Endodermal cell (in vitro differentiated cells): ENCODE measurements around the gene ARHGEF10L. TPM values are rescaled to one million over a fixed set of nuclear protein-coding genes. Genes with fewer than 3 reads are reported as not detected.
"Not testable (repeated sequence)": the region's sequence is repeated elsewhere in the genome, so short reads cannot be mapped to it uniquely, and the experiment has no call there.

Experiments
- DNase-seq: peaks from one replicate; pipeline ENCODE4 v3.0.0-alpha.2; 2017
- H3K27ac ChIP-seq: 2 replicates; pipeline ENCODE4 v1.5.1; 2013; ENCODE audit warnings: mild to moderate bottlenecking, low read depth, low read length, moderate library complexity
- H3K27me3 ChIP-seq: 2 replicates; pipeline ENCODE4 v1.6.1; 2013; ENCODE audit warnings: mild to moderate bottlenecking, low read length, moderate library complexity; ENCODE audit not compliant: insufficient read depth, control insufficient read depth, poor library complexity, severe bottlenecking
- H3K36me3 ChIP-seq: 2 replicates; pipeline ENCODE4 v1.7.0; 2013; ENCODE audit warnings: mild to moderate bottlenecking, low read length, moderate library complexity; ENCODE audit not compliant: control insufficient read depth, insufficient read depth
- H3K4me1 ChIP-seq: one replicate; pipeline ENCODE4 v1.7.0; 2013; ENCODE audit warnings: low read length; ENCODE audit not compliant: control insufficient read depth, insufficient read depth
- H3K4me3 ChIP-seq: 2 replicates; pipeline ENCODE4 v1.5.1; 2013; ENCODE audit warnings: mild to moderate bottlenecking, low read length, moderate library complexity
- H3K9ac ChIP-seq: 2 replicates; pipeline ENCODE4 v1.6.1; 2013; ENCODE audit warnings: mild to moderate bottlenecking, low read length, moderate library complexity; ENCODE audit not compliant: poor library complexity, severe bottlenecking; ENCODE audit errors: extremely low read depth
- H3K9me3 ChIP-seq: 2 replicates; pipeline ENCODE4 v1.6.1; 2013; ENCODE audit warnings: mild to moderate bottlenecking, low read length, moderate library complexity; ENCODE audit not compliant: control insufficient read depth
- H3K27ac Mint-ChIP-seq: 2 replicates; pipeline ENCODE4 v1.8.0; 2020; ENCODE audit warnings: mixed read lengths
- H3K27me3 Mint-ChIP-seq: 2 replicates; pipeline ENCODE4 v1.8.0; 2021; ENCODE audit warnings: mild to moderate bottlenecking, mixed read lengths; ENCODE audit not compliant: insufficient read depth
- H3K36me3 Mint-ChIP-seq: 2 replicates; pipeline ENCODE4 v1.8.0; 2020; ENCODE audit warnings: low read depth, mixed read lengths
- H3K4me1 Mint-ChIP-seq: 2 replicates; pipeline ENCODE4 v1.8.0; 2020; ENCODE audit warnings: mixed read lengths
- H3K4me3 Mint-ChIP-seq: 2 replicates; pipeline ENCODE4 v1.8.0; 2020; ENCODE audit warnings: mild to moderate bottlenecking, moderate library complexity, mixed read lengths
- H3K9me3 Mint-ChIP-seq: 2 replicates; pipeline ENCODE4 v1.8.0; 2020; ENCODE audit warnings: mild to moderate bottlenecking, mixed read lengths
- WGBS, 2 experiments: methylation state at CpG; one replicate each; pipeline versions ENCODE4 v1.1.5 to v1.1.7; 2013; ENCODE audit warnings: missing lambda C conversion rate in 2 of 2, mixed read lengths in 1 of 2; ENCODE audit not compliant: insufficient coverage in 1 of 2, insufficient read length in 1 of 2; 5-methylcytosine and 5-hydroxymethylcytosine counted together
- total RNA-seq, 2 donors: library from RNA; stranded (reverse); fragmentation: NEBNext Ultra II Directional in 1 of 2; extraction: Animal tissue kit (Norgen Biotek cat#: 25700) in 1 of 2; gene quantifications; 2 replicates in 1 of 2; 3 replicates in 1 of 2; pipeline ENCODE4 v1.2.1, GENCODE V29; 2021
- TF ChIP-seq, protein P1 (sequence below): fragments of 200-600 bp; sonication (generic); conservative IDR thresholded peaks from 2 replicates; pipeline ENCODE4 v1.5.0; 2021; ENCODE audit warnings: antibody characterized with exemption, mild to moderate bottlenecking

The ARHGEF10L gene
- total RNA-seq, 2 donors from 2014 or later = 5.2 to 10.5 TPM

DNA sequence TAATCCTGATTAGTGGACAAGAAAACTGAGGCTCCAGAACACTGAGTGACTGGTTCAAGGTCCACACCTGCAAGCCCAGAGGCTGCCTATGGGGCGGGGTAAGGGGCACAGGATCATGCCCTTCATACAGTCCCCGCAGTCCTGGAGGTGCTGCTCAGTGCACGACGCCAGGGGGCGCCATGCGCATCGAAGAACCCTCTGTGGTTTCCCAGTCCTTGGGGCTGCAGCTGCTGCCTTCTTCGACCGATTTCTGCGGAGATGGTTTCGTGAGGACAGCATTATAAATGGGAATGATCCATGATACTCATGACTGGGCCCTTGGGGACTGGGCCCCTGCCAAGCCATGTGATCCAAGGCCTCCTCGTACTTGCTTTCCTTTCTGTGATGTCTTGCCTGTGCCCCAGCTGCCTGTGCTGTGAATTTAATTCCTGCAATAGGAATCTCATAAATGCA, 37.1 kb upstream of the ARHGEF10L start:
- DNase-seq = peak; percentile 97
- Mint-ChIP-seq H3K27ac (no peak overlapping the region), H3K4me3 (no peak overlapping the region), H3K4me1 (no peaks in the 10 kb centered on the region), H3K9me3 (peaks cover 25% of the 10 kb centered on the region), H3K27me3 (peaks cover 11% of the 10 kb centered on the region), H3K36me3 (peaks cover 5% of the 10 kb centered on the region)
- WGBS, 2 experiments = 16 to 17% methylated on average over 5 to 12 of the region's 12 CpGs
- no peaks in the 10 kb centered on the region for H3K36me3 ChIP-seq
- no peak overlapping the region for H3K9ac ChIP-seq
- TF ChIP-seq, protein P1, sequence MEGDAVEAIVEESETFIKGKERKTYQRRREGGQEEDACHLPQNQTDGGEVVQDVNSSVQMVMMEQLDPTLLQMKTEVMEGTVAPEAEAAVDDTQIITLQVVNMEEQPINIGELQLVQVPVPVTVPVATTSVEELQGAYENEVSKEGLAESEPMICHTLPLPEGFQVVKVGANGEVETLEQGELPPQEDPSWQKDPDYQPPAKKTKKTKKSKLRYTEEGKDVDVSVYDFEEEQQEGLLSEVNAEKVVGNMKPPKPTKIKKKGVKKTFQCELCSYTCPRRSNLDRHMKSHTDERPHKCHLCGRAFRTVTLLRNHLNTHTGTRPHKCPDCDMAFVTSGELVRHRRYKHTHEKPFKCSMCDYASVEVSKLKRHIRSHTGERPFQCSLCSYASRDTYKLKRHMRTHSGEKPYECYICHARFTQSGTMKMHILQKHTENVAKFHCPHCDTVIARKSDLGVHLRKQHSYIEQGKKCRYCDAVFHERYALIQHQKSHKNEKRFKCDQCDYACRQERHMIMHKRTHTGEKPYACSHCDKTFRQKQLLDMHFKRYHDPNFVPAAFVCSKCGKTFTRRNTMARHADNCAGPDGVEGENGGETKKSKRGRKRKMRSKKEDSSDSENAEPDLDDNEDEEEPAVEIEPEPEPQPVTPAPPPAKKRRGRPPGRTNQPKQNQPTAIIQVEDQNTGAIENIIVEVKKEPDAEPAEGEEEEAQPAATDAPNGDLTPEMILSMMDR = peak; percentile 98
- peaks cover 7% of the 10 kb centered on the region for H3K27me3 ChIP-seq
- no peaks in the 10 kb centered on the region for H3K4me1 ChIP-seq
- H3K9me3 ChIP-seq = peaks cover 5% of the 10 kb centered on the region
- H3K27ac ChIP-seq = no peak overlapping the region
- H3K4me3 ChIP-seq = no peak overlapping the region

DNA sequence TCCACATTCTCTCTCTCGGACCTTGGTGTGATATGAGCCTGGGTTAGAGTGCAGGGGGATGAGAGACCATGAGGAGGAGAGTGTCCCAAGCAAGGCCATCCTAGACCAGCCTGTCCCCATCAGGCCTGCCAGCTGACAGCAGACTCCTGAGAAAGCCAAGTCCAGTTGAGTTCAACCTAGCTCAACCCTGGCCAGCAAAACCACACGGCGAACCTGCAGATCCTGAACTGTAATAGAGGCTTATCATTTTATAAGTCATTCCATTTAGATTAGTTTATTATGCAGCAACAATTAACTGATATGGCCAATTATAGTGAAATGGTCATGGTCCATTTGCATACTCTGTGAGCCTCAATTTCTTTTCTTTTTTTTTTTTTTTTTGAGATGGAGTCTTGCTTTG, 36.4 kb upstream of the ARHGEF10L start:
- Histone ChIP-seq H3K4me3 (no peak overlapping the region), H3K27me3 (peaks cover 7% of the 10 kb centered on the region), H3K27ac (no peak overlapping the region), H3K9ac (no peak overlapping the region), H3K9me3 (no peaks in the 10 kb centered on the region), H3K4me1 (no peaks in the 10 kb centered on the region), H3K36me3 (no peaks in the 10 kb centered on the region)
- H3K4me1 Mint-ChIP-seq = no peaks in the 10 kb centered on the region
- H3K27me3 Mint-ChIP-seq = peaks cover 11% of the 10 kb centered on the region
- peaks cover 17% of the 10 kb centered on the region for H3K9me3 Mint-ChIP-seq
- no peak overlapping the region for H3K27ac Mint-ChIP-seq
- no peak for DNase-seq
- TF ChIP-seq, protein P1 = no peak
- H3K36me3 Mint-ChIP-seq = peaks cover 4% of the 10 kb centered on the region
- 90 to 100% methylated on average over 1 to 3 of the region's 3 CpGs for WGBS, 2 experiments
- H3K4me3 Mint-ChIP-seq = no peak overlapping the region

DNA sequence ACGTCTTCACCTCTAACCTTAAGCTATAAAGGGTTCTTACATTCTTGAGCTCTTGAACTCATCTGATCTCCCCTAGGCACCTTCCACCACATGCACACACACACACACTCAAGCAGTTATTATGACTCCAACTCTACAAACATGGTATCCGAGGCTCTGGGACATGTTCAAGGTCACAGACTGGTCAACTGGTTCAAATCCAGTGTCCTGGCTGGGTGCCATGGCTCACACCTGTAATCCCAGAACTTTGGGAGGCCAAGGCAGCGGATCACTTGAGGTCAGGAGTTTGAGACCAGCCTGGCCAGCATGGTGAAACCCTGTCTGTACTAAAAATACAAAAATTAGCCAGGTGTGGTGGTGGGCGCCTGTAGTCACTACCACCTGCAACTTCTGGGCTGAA, 32.3 kb upstream of the ARHGEF10L start:
- H3K4me1 ChIP-seq, H3K36me3 Mint-ChIP-seq, H3K4me1 Mint-ChIP-seq, H3K27ac Mint-ChIP-seq, H3K4me3 Mint-ChIP-seq, H3K9me3 ChIP-seq, DNase-seq, H3K36me3 ChIP-seq, H3K9ac ChIP-seq, H3K27me3 ChIP-seq, H3K27ac ChIP-seq, H3K4me3 ChIP-seq, H3K9me3 Mint-ChIP-seq: not testable (repeated sequence)
- H3K27me3 Mint-ChIP-seq = peaks cover 11% of the 10 kb centered on the region
- WGBS, 2 experiments = 90 to 96% methylated on average over 3 to 4 of the region's 4 CpGs

DNA sequence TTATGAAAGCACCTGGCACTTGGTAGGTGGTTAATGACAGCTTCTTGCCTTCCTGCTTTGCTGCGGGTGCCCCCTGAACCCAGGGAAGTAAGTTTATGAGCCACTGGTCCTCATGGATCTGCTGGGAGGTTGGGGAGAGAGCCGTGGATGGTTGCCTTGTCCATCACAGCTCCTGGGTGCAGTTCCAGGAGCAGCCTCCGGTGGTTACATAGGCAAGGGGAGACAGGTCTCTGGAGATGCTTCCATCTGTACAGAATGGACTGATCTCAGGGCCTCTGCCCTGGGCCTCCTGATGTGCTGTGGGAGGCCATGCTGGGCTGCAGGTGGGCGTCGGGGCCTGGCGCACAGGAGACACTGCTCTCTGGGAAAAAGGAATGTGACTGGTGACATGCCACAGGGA, 31.6 kb upstream of the ARHGEF10L start:
- no peaks in the 10 kb centered on the region for H3K36me3 Mint-ChIP-seq
- WGBS, 2 experiments = 77 to 83% methylated on average over 5 to 6 of the region's 6 CpGs
- H3K36me3 ChIP-seq = no peaks in the 10 kb centered on the region
- H3K4me3 ChIP-seq = no peak overlapping the region
- H3K4me1 Mint-ChIP-seq = no peaks in the 10 kb centered on the region
- no peak overlapping the region for H3K9ac ChIP-seq
- H3K9me3 Mint-ChIP-seq = no peaks in the 10 kb centered on the region
- peak; percentile 78 for DNase-seq
- TF ChIP-seq, protein P1 = peak; percentile 61
- no peak overlapping the region for H3K27ac Mint-ChIP-seq
- H3K4me3 Mint-ChIP-seq = no peak overlapping the region
- no peaks in the 10 kb centered on the region for H3K9me3 ChIP-seq
- no peaks in the 10 kb centered on the region for H3K4me1 ChIP-seq
- H3K27me3 Mint-ChIP-seq = peaks cover 7% of the 10 kb centered on the region
- no peak overlapping the region for H3K27ac ChIP-seq
- peaks cover 3% of the 10 kb centered on the region for H3K27me3 ChIP-seq
